ENCODE results near the gene SUGP1. TPM values are rescaled to one million over a fixed set of nuclear protein-coding genes. Genes with fewer than 3 reads are reported as not detected.

SUGP1 gene
- total RNA-seq, 1 donor from 2014 or later, result 45.0 TPM

DNA sequence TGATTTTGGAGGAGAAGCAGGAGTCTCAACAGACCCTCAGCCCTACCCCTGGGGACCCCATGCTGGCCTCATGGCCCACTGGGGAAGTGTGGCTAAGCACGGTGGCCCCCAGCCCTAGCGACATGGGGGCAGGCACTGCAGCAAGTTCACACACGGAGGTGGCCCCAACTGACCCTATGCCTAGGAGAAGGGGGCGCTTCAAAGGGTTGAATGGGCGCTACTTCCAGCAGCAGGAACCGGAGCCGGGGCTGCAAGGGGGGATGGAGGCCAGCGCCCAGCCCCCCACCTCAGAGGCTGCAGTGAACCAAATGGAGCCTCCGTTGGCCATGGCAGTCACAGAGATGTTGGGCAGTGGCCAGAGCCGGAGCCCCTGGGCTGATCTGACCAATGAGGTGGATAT, 93.6 kb downstream of the SUGP1 start:
- DNase-seq (ENCODE audit: low spot score), result no peak
- H3K4me1 Mint-ChIP-seq (ENCODE audit: low read depth), result peaks cover 2% of the 10 kb centered on the region
- peaks cover 34% of the 10 kb centered on the region for H3K27me3 Mint-ChIP-seq (ENCODE audit: low read depth)
- H3K27ac Mint-ChIP-seq (ENCODE audit: unreplicated experiment), result no peak overlapping the region
- H3K4me3 Mint-ChIP-seq (ENCODE audit: unreplicated experiment), result no peak overlapping the region
- no peaks in the 10 kb centered on the region for H3K9me3 Mint-ChIP-seq (ENCODE audit: low read depth)
- no peaks in the 10 kb centered on the region for H3K36me3 Mint-ChIP-seq (ENCODE audit: low read depth)
- TF ChIP-seq CTCF (IDR thresholded peaks at IDR 0.05), result no peak

GRCh38 chr19:19226204-19226603, 94.1 kb downstream of the SUGP1 start:
- no peak for TF ChIP-seq CTCF (IDR thresholded peaks at IDR 0.05)
- H3K27me3 Mint-ChIP-seq (ENCODE audit: low read depth), result peaks cover 34% of the 10 kb centered on the region

More at GRCh38 chr19:19226204-19226603, 94.1 kb downstream of the SUGP1 start:
- no peak overlapping the region for H3K4me3 Mint-ChIP-seq (ENCODE audit: unreplicated experiment)
- H3K4me1 Mint-ChIP-seq (ENCODE audit: low read depth), result peaks cover 2% of the 10 kb centered on the region
- no peak overlapping the region for H3K27ac Mint-ChIP-seq (ENCODE audit: unreplicated experiment)
- no peaks in the 10 kb centered on the region for H3K9me3 Mint-ChIP-seq (ENCODE audit: low read depth)
- no peaks in the 10 kb centered on the region for H3K36me3 Mint-ChIP-seq (ENCODE audit: low read depth)
- no peak for DNase-seq (ENCODE audit: low spot score)

Other genes with a start within 250 kb of the SUGP1 start
- gene TMEM161A, start 182.0 kb downstream of the SUGP1 start, total RNA-seq, result 21.9 to 27.1 TPM (median 26.0 TPM) in 3 replicates
- 1.2 to 1.4 TPM in 2 of 3 replicates, not detected in the other for gene MEF2B, start 150.2 kb downstream of the SUGP1 start, total RNA-seq
- gene BORCS8, start 128.4 kb downstream of the SUGP1 start, total RNA-seq, result 14.5 to 29.6 TPM (median 14.6 TPM) in 3 replicates
- 64.8 to 68.9 TPM (median 66.5 TPM) in 3 replicates for gene RFXANK, start 128.3 kb downstream of the SUGP1 start, total RNA-seq
- gene NR2C2AP, start 117.1 kb downstream of the SUGP1 start, total RNA-seq, result 6.4 to 13.4 TPM (median 8.3 TPM) in 3 replicates
- not detected in 3 replicates for gene NCAN, start 108.6 kb downstream of the SUGP1 start, total RNA-seq
- gene TM6SF2, start 47.2 kb downstream of the SUGP1 start, total RNA-seq, result 2.7 to 5.9 TPM (median 3.7 TPM) in 3 replicates
- 41.7 to 54.0 TPM (median 45.4 TPM) in 3 replicates for gene MAU2, start 320 bp upstream of the SUGP1 start, total RNA-seq
- 68.9 to 83.7 TPM (median 82.6 TPM) in 3 replicates for gene GATAD2A, start 85.2 kb upstream of the SUGP1 start, total RNA-seq
- 1.3 to 1.8 TPM (median 1.4 TPM) in 3 replicates for gene TSSK6, start 195.0 kb upstream of the SUGP1 start, total RNA-seq
- 313 to 316 TPM (median 313 TPM) in 3 replicates for gene NDUFA13, start 195.7 kb upstream of the SUGP1 start, total RNA-seq
- gene YJEFN3, start 208.4 kb upstream of the SUGP1 start, total RNA-seq, result 3.6 to 5.3 TPM (median 4.0 TPM) in 3 replicates
- gene CILP2, start 217.8 kb upstream of the SUGP1 start, total RNA-seq, result 5.8 to 12.7 TPM (median 11.7 TPM) in 3 replicates